Mammary epithelial cell (primary cell): ENCODE results near the gene TMTC3.

ENCODE experiments used
- EZH2 ChIP-seq: IDR thresholded peaks from 2 replicates; pipeline ENCODE4 v1.6.1; 2012; ENCODE audit warnings: low read length, inconsistent platforms, borderline replicate concordance
- TF ChIP-seq, protein P1 (sequence below), 2 donors: IDR thresholded peaks in 1 of 2; conservative IDR thresholded peaks in 1 of 2; 2 replicates each; pipeline ENCODE4 v1.5.1; 2011 to 2012; ENCODE audit warnings: inconsistent platforms in 2 of 2, low read length in 2 of 2, mild to moderate bottlenecking in 2 of 2, control low read depth in 1 of 2, low read depth in 1 of 2; ENCODE audit not compliant: insufficient read depth in 1 of 2; ENCODE audit errors: extremely low read depth in 1 of 2

DNA sequence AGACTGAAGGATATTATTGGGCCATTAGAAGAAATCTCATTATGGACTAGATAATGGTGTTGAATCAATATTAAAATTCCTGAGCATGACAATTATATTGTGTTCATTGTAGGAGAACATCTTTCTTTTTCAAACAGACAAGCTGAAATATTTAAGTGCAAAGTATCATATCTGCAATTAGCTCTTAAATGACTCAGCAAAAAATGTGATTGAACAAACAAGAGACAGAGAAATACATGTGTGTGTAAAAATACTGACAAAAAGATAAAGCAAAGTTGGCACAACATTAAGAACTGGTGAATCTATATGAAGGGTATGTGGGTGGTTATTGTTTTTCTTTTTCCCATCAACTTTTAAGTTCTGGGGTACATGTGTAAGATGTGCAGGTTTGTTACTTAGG, 9.7 kb upstream of the TMTC3 start:
- TF ChIP-seq, protein P1, sequence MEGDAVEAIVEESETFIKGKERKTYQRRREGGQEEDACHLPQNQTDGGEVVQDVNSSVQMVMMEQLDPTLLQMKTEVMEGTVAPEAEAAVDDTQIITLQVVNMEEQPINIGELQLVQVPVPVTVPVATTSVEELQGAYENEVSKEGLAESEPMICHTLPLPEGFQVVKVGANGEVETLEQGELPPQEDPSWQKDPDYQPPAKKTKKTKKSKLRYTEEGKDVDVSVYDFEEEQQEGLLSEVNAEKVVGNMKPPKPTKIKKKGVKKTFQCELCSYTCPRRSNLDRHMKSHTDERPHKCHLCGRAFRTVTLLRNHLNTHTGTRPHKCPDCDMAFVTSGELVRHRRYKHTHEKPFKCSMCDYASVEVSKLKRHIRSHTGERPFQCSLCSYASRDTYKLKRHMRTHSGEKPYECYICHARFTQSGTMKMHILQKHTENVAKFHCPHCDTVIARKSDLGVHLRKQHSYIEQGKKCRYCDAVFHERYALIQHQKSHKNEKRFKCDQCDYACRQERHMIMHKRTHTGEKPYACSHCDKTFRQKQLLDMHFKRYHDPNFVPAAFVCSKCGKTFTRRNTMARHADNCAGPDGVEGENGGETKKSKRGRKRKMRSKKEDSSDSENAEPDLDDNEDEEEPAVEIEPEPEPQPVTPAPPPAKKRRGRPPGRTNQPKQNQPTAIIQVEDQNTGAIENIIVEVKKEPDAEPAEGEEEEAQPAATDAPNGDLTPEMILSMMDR (conservative IDR thresholded peaks at IDR 0.05 in 1 of 2, IDR thresholded peaks at IDR 0.05 in 1 of 2; ENCODE audit: extremely low read depth in 1 of 2, insufficient read depth in 1 of 2, low read depth in 1 of 2, low read length in 2 of 2): no peak
- no peak for TF ChIP-seq EZH2
